ENCODE measurements around the gene SUPT20H.
A peak's percentile ranks its signal among the peaks of the same experiment; 100 is the strongest.

Gene SUPT20H

DNA sequence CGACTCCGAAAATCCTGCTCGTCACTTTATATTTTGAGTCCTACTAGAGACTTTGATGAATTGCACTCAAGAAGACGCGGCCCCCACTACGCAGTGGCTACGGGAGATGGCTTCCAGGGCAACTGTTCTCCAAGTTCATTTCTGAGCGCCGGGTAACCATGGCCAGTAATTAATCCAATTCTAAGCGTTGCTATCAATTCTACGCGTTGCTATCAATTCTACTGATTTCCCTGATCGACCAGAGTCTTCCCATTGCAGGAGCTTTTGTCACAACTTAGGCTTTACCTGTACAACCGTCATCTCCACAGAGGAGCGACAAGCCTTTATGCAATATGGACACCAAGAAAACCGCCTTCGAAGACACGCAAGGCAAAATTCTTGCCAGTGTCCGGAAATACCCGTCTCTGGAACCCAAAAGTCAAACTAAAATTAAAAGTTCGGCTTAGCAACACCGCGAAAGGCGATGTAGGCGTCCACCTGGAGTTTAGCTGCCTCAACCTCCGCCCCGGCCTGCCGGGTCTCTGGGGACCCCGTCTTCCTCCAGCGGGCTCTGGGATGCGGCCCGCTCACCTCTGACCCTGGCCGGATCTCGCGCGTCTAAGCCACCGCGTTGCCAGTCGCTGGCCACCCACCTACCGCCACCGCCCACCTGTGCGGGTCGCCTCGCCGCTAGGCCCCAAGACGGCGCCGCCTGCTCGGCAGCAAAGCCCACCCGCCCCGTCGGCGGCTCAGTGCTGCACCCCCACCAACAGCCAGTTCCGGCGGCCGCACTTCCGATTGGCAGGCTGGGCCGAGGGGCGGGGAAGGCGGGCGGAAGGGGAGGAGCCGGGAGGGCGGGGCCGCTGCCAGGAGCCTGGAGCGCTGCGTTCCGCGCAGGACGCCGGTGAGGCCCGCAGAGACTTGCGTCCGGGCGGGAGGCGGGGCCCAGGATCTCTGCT, at the start of gene SUPT20H:
Gene SUPT20H, minus strand, starts transcription at position 779 of the 938 bp plus-strand sequence. CDS start 8,198 bp downstream, outside the sequence.
- peak; percentile 91 for DNase-seq

DNA sequence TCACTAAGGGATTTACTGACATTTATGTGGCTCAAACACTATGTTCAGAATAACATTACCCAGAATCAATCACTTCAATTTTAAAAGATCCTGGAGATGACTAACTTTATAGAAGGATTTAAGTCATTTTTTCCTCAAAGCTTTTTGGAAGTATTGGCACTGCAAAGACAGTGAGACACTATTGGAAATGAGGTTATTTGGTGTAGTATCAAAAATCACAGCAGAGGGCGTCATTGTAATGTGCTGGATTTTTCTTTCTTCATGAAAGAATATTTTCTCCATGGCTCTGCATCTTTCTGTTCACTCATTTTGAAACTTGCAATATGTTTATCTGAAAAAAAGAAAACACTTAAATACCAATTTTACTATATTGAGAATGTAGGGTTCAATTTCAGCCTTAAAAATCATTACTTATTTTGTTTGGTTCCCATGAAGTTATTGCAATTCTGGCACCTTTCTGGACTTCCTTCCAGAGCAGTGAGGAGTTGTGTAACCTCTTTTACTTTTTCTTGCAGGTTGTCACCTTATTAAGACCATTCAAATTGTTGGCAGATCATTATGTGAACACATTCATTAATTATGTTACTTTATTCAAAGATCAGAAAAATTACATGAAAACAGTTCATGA, 49.7 kb upstream of the SUPT20H start:
- peak; percentile 16 for DNase-seq

DNA sequence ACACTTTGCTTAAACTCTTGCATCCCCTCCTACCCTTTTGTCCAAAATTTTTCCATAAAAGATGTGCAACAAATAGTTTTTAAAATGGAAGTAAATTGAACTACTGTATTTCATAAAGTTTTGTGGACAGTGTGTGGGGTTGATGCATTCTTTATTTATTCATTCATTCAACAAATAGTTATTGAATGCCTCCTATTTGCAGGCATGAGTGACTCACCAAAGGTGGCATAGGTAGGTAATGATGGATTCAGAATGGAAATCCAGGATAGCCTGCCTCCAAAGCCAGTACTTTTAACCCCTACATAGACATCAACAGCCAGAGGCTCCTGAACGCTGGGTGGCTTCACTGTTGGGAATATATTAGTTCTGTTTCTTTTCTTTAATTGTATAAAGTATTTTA, 48.4 kb upstream of the SUPT20H start:
- no peak for DNase-seq

DNA sequence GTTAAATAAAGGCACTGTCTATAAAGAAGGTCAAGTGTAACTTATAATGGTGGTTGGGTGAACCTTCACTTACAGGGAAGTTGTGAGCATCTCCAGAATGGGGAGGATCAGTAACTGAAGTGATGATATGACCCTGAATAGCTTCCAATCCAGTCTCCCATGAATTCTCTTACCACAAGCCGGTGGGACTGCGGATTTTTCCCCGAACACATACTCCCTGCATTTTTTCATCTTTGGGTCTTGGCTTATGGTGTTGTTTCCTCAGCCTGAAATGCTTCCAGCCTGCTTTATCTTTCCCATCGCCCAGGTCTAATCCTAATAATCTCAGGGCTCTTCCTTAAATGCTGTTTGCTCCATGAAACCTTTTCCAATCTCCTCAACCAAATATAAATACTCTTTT, 48.0 kb upstream of the SUPT20H start:
- DNase-seq: no peak

DNA sequence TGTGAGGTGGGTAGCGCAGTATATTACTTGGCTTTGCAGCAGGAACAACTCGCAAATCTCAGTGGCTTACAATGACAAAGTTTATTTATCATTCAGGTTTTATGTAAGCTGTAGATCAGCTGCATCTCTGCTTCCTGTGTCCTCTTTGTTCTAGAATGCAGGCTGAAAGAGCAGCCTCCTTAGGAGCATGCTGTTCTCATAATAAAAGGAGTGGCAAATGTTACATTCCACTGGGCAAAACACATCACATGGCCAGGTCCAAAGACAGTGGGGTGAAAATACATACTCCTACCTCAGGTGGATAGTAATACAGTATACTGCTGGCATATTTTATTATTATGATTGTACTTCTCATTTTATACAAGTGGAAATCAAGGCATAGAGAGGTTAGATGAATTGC, 47.2 kb upstream of the SUPT20H start:
- no peak for DNase-seq

DNA sequence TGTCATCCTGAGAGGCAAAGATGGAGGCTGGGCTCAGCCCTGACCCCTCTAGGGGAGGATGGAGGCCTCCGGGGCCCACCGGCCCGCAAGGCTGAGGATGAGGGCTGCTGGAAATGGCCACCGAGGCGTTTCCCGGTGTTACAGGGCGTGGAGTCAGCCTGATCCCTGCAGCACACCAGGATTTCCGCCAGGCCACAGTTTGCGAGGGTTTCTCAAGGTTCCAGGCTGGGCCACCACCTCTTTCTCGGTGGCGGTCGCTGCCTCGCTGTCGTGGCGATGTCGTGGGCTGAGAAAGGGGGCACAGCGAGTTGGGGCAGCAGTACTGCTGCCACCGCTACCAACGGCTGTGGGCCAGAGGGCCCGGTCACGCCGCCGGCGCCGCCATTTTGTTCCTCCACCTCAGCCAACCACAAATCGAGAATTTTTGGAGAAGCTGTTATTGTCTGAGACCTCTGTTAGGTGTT, 45.8 kb upstream of the SUPT20H start, which contains the start of gene CSNK1A1L:
Gene CSNK1A1L, minus strand, starts transcription at position 414 of the 464 bp plus-strand sequence. Its CDS starts 408 bp downstream, at position 6.
- no peak for DNase-seq

DNA sequence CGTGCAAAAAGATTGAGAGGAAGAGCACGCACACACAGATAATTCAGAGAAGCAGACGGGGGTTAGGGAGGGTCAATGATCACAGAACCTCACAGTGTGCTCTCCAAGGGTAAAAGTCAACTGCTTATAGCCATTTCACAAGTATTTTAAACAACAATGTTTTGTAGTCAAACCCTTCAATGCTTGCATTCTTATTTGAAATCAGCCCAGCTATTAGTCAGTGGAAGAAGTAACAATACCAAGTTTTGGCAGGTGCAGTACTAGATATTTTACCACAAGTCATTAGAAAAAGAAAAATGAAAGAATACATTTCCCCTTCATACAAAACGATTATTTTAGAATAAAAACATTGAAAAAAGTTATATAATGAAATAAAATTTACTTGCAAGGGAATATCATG, 43.4 kb upstream of the SUPT20H start:
- DNase-seq: no peak

DNA sequence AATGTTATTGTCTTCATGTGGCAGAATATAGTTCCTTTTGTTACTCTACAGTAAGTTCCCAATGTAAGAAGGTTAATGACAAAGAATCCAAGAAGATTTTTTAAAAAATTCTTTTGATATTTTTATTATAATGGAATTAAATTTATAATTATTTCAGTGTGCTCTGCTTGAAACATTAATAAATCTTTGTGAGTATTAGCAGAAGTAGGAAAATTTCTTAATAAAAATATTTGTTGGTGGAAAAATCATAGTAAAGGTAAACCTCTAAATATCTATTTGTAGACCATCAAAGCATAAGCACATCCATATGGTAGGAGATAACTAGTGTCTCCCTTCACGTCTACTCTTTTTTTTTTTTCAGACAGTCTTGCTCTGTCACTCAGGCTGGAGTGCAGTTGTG, 41.7 kb upstream of the SUPT20H start:
- no peak for DNase-seq

DNA sequence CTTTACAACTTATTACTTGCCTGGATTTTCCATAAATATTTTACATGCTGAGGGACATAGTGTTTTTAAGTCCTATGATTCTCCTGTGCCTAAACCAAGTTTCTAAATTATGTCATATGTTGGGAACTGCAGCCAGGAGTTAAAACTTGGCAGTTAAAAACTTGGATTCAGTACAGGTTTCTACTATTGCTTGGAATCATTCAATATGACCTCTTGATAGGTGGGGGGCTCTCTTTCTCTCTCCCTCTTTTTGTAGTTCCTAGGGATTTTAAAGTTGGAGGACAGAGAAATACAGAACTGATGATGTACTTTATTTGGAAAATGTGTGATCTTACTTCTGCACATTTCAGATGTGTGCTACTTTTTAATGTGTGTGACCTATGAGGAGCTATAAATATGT, 41.2 kb upstream of the SUPT20H start:
- no peak for DNase-seq

DNA sequence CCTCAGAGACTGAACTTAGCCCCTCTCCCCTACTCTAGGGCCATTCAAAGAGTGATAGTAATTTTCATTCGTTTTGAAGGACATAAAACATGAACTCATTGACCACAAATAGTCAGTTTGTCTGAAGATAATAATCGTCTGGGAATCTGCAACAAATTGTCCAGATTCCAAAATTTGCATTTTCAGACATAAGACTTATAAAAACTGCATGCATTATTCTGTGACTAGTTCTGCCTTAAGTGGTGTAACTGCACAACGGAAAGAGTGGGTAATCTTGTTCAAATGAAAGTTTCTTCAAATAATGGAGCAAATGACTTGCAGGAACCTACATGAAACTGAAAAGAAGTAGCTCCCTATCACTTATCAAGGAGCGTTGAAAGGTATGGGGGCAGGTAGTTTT, 37.6 kb upstream of the SUPT20H start:
- no peak for DNase-seq

DNA sequence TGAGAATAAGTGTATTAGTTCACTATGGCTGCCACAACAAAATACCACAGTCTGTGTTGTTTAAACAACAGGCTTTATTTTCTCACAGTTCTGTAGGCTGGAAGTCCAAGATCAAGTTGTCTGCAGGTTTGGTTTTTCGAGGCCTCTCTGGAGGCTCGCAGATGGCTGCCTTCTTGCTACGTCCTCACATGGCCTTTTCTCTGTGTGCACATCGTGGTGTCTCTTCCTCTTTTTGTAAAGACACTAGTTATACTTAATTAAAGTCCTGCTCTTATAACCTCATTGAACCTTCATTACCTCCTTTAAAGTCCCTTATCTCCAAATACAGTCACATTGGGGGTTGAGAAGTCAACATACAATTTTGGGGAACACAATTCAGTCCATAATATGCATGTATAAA, 35.4 kb upstream of the SUPT20H start:
- DNase-seq: no peak

DNA sequence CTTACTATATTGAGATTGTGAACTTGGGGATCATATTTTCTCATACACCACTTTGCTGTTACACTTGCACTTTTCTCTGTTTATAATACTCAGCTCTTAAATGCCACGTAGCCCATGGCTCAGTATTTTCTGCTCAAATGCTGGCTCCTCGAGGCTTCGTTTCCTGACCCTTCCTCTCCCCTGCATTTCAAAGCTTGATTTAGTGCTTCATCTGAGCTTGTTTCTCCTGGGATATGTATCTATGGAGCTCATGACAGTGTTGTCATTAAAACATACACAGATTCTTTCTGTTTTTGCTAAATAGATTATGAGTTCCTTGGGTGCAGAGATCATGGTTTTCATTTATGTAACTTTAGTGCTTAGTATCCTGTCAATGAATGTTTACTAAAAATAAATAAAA, 34.6 kb upstream of the SUPT20H start:
- no peak for DNase-seq

DNA sequence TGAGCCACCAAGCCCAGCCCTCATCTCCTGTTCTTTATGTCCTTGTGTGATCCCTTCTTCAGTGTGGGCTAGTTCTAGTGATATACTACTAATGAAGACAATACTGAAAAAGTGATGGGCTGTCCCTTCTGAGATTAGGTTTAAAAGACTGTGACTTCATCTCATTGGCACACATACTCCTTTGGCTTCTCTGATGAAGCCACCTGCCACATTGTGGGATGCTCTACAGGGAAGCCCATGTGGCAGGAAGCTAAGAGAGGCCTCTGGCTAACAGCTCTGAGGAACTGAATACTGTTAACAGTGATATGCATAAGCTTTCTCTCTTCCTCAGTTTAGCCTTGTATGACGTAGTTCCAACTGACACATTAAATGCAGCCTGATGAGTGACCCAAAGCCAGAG, 32.3 kb upstream of the SUPT20H start:
- no peak for DNase-seq

DNA sequence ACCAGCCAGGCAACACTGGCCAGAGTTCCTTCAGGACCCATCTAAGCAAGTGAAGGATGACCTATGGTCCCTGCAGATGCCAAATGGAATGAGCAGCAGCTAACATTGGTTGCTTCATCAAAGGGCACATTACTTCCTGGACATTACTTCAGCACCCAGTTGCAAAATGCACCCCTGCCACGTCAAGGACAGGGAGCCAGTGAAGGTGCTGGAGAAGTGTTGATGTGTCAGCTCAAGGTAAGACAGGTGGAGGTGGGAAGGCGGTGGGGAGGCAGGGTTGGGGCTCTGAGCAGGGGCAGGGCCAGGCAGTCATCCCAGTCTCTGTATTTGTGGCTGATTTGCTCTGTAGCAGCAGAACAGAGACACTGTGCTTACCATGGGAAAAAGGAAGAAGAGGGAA, 31.4 kb upstream of the SUPT20H start:
- no peak for DNase-seq

DNA sequence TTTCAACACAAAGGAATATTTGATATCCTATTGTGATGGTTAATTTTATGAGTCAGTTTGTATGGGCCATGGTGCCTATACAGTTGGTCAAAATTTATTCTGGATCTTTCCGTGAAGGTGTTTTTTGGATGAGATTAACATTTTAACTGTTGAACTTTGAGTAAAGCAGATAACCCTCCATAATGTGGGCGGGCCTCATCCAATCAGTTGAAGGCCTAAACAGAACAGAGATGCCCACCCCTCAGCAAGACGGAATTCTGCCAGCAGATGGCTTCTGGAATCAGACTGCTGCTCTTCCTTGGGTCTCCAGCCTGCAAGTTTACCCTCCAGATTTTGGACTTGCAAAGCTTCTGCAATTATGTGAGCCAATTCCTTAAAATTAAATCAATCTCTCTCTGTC, 30.0 kb upstream of the SUPT20H start:
- no peak for DNase-seq

DNA sequence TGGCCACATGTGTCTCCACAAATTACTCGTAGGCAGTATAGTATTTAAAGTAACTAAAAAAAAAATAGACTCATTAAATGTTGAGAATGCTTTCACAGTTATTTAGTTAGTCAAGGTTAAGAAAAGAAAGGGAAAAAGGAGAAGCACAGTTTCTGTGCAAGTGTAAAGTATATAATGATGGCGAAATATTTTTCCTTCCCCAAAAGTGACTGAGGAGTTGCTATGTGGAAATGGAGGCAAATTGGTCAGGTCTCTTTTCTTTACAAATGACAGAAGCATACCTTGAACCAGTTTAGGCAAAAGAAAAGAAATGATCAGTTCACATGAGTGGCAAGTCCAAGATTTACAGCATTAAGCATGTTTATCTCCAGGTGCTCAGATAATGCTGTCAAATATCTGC, 28.0 kb upstream of the SUPT20H start:
- DNase-seq: no peak

DNA sequence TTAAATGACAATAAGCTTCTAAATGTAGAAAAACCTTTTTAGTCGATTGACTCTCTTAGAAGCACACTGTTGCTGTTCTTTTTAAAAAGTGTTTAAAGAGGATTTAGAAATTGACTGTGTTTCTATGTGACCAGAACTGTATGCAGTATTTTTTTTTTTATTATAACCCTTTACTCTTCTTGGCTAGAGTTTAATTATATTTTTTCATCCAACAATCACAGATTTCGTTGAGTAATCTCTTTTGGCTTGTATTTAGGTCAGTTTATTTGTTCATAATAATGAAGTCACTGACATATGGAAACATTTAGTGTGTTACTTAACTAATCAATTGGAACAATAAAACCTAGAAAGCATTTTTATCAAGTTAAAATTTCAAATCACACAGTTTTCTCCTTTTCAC, 26.1 kb upstream of the SUPT20H start:
- no peak for DNase-seq

DNA sequence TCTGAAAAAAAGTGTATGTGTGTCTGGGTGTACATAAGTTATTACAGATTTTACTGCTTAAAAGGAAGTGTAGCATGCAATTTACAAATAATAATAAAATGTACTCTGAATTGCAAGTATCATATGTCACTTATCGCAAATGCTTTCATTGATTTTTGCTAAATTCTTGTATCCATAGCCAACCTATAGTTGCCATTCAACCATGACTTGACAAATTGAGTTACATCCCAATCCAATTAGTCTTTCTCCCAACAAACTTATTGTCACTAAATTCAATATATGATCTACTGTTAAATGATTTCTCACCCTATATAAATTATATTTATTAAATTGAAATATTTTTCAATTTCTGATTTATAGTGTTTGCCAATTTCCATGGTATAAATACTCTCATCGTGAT, 17.3 kb upstream of the SUPT20H start:
- no peak for DNase-seq

DNA sequence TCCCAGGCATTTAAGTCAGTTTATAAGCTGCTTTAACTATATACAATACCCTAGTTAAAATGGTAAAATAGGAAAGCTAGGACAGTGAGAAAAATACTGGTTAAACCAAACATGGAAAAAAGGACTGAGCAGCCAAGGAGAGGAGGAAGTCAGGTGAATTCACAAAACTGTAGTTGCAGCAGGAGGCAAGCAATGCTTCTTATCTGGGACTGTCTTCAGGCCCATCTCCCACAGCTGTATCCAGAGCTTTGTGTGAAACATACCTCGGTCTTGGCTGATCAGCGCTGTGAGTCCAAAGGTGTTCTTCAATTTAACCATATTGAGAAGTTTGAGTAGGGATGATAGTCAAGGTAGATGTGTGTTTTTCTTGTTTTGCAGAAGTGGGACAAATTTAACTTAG, 15.7 kb upstream of the SUPT20H start:
- no peak for DNase-seq

DNA sequence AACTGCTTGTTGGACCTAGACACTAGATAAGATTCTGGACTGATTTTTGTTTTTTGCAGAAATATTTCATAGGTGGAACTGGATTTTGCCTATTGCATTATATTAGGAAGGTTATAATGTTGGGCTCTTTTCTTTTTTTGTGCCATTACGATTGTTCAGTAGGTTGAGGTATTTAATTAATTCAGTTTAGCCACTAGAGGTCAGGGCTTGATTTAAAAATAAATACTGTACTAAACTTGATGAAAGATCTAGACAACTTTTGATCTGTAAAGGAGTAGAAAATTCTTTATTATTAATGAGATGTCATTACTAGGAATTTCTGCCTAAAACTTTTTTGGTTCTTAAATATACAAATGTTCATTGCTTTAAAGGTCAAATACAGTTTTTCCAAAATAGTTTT, 15.2 kb upstream of the SUPT20H start:
- peak; percentile 17 for DNase-seq

DNA sequence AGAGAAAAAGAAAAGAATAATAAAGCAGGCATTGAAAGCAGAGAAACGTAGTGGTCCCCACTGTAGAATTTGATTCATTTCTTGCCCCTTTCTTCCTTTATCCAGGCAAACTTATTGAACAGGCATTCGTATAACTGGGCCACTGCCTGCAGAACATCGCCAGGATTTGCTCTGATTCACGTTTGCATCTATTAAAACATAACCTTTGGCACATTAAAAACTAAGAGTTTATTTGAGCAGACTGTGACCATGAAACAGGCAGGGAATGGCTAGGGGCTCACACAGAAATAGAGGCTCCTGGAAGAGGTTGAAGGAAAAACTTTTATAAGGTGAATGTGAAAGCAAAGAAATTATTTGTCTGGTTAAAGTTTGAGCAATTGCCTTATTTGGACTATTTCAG, 12.5 kb upstream of the SUPT20H start:
- no peak for DNase-seq

DNA sequence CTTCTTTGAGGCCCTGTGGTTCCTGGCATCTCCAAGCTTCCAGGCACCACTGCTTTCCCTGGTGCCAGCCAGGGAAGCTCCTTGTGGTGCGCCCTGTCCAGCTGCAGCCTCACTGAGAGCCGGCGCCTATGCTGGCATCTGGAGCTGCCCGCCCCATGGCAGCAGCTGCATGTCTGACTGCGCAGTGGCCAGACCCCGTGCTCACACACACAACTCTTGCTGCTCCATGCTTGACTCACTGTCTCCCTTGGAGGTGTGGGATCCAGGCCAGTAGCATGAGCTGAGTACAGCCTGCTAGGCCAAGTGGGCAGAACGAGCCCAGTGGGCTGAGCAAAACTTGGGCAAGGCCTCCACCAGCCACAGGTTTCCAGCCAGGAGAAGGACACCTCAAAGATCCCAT, 11.5 kb upstream of the SUPT20H start:
- no peak for DNase-seq

DNA sequence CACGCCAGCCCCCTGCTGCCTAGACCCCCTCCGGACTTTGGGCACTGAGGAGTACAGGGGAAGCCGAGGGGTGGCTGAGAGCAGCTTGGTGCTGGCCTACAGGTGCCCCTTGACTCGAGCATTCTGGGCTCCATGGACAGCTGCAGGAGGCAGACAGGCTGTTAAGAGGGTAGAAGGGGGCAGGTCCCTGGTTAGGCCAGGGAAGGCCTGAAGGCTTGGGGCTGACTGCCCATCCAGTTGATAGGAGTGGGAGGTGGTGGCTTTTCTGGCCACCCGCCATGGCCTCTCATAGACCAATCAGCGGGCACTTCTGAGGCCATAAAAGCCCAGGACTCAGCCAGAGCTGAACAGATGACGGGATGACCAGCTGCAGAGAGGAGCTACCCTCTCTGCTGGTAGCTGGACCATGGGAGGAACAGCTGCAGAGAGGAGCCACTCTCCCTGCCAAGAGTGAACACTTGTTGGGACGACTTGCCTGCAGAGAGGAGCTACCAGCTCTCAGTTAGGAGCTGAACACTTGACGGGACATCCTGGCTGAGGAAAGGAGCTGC, 10.7 kb upstream of the SUPT20H start:
- DNase-seq: no peak

DNA sequence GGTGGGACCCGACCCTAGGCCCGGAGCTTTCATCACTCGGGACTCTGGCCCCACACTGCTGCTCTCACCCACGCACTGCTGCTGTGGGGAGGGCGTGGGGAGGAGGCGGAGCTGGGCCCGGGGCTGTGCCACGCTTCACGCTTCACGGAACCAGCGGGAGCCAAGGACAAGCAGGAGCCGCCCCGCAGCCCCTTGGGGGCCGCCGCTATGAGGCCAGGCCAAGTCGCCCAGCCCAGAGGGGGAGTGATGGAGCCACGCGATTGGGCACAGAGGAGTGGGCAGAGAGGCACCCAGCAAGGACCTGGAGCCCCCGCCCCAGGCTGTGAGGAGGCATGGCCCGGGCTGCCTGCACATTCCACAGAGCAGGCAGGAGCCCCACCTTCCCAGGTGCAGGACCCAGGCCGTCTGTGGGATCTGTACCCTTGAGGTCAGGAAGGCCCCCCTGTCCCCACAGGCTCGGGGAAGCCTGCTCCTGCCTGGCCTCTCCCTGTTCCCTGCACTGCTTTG, 10.2 kb upstream of the SUPT20H start:
- no peak for DNase-seq
